Thoracic aorta (tissue), 2 donors: ENCODE data around the gene SPCS3. TPM values are rescaled to one million over a fixed set of nuclear protein-coding genes. Genes with fewer than 3 reads are reported as not detected.
"Not testable (repeated sequence)": the region's sequence is repeated elsewhere in the genome, so short reads cannot be mapped to it uniquely, and the experiment has no call there.

ENCODE experiments used
- ATAC-seq: fragments of 150-250 bp; one replicate; pipeline ENCODE4 v1.8.0; 2017; ENCODE audit warnings: low read depth; ENCODE audit not compliant: insufficient number of reproducible peaks, low FRiP score
- DNase-seq: peaks from one replicate; pipeline ENCODE4 v3.0.0-alpha.2; 2020; ENCODE audit warnings: low spot score
- H3K27ac ChIP-seq, 2 donors: fragments of 200-600 bp; sonication (generic); 1 replicate in 1 of 2; 2 replicates in 1 of 2; pipeline ENCODE4 v1.5.1; 2016; ENCODE audit warnings: mild to moderate bottlenecking in 2 of 2, moderate library complexity in 2 of 2
- H3K27me3 ChIP-seq: fragments of 200-600 bp; sonication (generic); replicated peaks from 2 replicates; pipeline ENCODE4 v1.6.0; 2016; ENCODE audit warnings: mild to moderate bottlenecking; ENCODE audit not compliant: insufficient read depth
- H3K36me3 ChIP-seq: fragments of 200-600 bp; sonication (generic); one replicate; pipeline ENCODE4 v1.5.1; 2016
- H3K4me1 ChIP-seq, 2 donors: fragments of 200-600 bp; sonication (generic); 1 replicate in 1 of 2; 2 replicates in 1 of 2; pipeline versions ENCODE4 v1.5.1 to v1.6.0; 2016; ENCODE audit warnings: low read depth in 2 of 2, mild to moderate bottlenecking in 1 of 2; ENCODE audit not compliant: control insufficient read depth in 1 of 2
- H3K4me3 ChIP-seq: fragments of 200-600 bp; sonication (generic); 2 replicates; pipeline ENCODE4 v1.5.1; 2016; ENCODE audit warnings: mild to moderate bottlenecking
- H3K9me3 ChIP-seq: fragments of 200-600 bp; sonication (generic); 2 replicates; pipeline ENCODE4 v1.5.1; 2016
- total RNA-seq, 2 donors: library from RNA; depleted of rRNA; stranded (reverse); fragments of >200 nt; gene quantifications; one replicate each; pipeline versions ENCODE4 v1.1.0 to v1.2.3, GENCODE V29; 2016
- TF ChIP-seq, protein P1 (sequence below): fragments of 200-600 bp; sonication (generic); IDR thresholded peaks from one replicate; pipeline ENCODE4 v1.5.1; 2019; ENCODE audit warnings: antibody characterized with exemption

SPCS3 gene
- total RNA-seq, 2 donors from 2014 or later = 74.1 to 88.4 TPM

GRCh38 chr4:176293660-176294059 is 26.1 kb upstream of the SPCS3 start:
- no peaks in the 10 kb centered on the region for H3K4me1 ChIP-seq
- H3K4me3 ChIP-seq = no peak overlapping the region
- TF ChIP-seq, protein P1, sequence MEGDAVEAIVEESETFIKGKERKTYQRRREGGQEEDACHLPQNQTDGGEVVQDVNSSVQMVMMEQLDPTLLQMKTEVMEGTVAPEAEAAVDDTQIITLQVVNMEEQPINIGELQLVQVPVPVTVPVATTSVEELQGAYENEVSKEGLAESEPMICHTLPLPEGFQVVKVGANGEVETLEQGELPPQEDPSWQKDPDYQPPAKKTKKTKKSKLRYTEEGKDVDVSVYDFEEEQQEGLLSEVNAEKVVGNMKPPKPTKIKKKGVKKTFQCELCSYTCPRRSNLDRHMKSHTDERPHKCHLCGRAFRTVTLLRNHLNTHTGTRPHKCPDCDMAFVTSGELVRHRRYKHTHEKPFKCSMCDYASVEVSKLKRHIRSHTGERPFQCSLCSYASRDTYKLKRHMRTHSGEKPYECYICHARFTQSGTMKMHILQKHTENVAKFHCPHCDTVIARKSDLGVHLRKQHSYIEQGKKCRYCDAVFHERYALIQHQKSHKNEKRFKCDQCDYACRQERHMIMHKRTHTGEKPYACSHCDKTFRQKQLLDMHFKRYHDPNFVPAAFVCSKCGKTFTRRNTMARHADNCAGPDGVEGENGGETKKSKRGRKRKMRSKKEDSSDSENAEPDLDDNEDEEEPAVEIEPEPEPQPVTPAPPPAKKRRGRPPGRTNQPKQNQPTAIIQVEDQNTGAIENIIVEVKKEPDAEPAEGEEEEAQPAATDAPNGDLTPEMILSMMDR = no peak
- no peak overlapping the region for H3K27ac ChIP-seq
- ATAC-seq = no peak
- H3K27me3 ChIP-seq = no peaks in the 10 kb centered on the region
- no peaks in the 10 kb centered on the region for H3K9me3 ChIP-seq
- no peak for DNase-seq
- no peaks in the 10 kb centered on the region for H3K36me3 ChIP-seq

DNA sequence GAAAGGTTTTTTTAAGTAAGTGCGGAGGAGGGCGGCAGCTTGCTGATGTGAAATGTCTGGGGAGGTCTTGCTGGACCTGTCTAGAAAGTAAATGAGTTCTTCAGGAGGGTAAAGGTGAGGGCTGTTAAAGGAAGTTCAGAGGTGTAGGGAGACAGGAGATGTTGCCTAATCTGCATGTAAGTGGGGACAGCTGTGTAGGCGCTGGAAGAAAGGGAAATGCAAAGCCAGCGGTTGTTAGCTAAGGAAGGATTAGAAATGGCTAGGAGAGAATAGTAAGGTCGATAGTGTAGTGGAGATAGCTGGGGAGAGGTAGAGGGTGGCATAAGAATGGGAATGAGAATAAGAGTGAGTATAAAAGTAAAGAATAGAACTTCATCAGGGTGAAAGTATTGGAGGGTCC is 23.9 kb upstream of the SPCS3 start:
- not testable (repeated sequence) for H3K27me3 ChIP-seq, ATAC-seq, DNase-seq, H3K9me3 ChIP-seq, H3K4me1 ChIP-seq, H3K36me3 ChIP-seq, H3K4me3 ChIP-seq, H3K27ac ChIP-seq

DNA sequence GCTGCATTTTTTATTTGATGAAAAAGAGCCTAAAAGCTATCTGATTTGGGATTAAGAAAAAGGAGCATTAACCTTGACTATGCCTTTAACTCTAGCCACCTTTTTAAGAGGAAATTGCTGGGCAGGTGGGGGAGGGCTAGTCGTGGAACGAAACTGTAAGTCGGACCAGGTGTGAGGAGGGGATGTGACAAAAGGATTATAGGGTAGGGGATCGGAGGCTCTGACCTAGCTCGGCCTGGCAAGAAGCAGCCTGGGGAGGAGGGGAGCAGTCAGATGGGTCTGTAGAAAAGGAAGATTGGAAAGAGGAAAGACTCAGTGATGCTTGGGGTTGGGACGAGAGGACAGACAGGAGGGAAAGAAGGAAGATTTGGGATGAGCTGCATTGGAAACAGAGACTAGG is 21.1 kb upstream of the SPCS3 start:
- H3K9me3 ChIP-seq = no peaks in the 10 kb centered on the region
- H3K27me3 ChIP-seq = no peaks in the 10 kb centered on the region
- H3K27ac ChIP-seq = no peak overlapping the region
- ATAC-seq (no peak), DNase-seq (no peak)
- no peak overlapping the region for H3K4me3 ChIP-seq
- no peaks in the 10 kb centered on the region for H3K4me1 ChIP-seq
- no peaks in the 10 kb centered on the region for H3K36me3 ChIP-seq
- TF ChIP-seq, protein P1 = no peak

- Histone ChIP-seq H3K36me3 (no peaks in the 10 kb centered on the region), H3K27ac (no peak overlapping the region), H3K27me3 (no peaks in the 10 kb centered on the region), H3K4me1 (no peaks in the 10 kb centered on the region), H3K4me3 (no peak overlapping the region), H3K9me3 (no peaks in the 10 kb centered on the region)
- ATAC-seq (no peak), DNase-seq (no peak)
- TF ChIP-seq, protein P1 = no peak
Observed at GRCh38 chr4:176300036-176300435, 19.7 kb upstream of the SPCS3 start.

- no peak overlapping the region for H3K4me3 ChIP-seq
- no peak overlapping the region for H3K27ac ChIP-seq
- no peaks in the 10 kb centered on the region for H3K27me3 ChIP-seq
- H3K4me1 ChIP-seq = no peaks in the 10 kb centered on the region
- DNase-seq (no peak), ATAC-seq (no peak)
- no peaks in the 10 kb centered on the region for H3K9me3 ChIP-seq
- TF ChIP-seq, protein P1 = no peak
- no peaks in the 10 kb centered on the region for H3K36me3 ChIP-seq
Observed at GRCh38 chr4:176300565-176300964, 19.2 kb upstream of the SPCS3 start.
